VCaP (cell line): Measurements from ENCODE around the gene JAG2.
A peak's percentile ranks its signal among the peaks of the same experiment; 100 is the strongest.

Experiments
- H3K27ac ChIP-seq: fragments of 450-650 bp; 2 replicates; pipeline ENCODE4 v1.5.1; 2017
- TF ChIP-seq, protein P1 (sequence below): fragments of 450-650 bp; conservative IDR thresholded peaks from 2 replicates; pipeline ENCODE4 v1.5.1; 2017; ENCODE audit warnings: mild to moderate bottlenecking, moderate library complexity

Gene JAG2

DNA sequence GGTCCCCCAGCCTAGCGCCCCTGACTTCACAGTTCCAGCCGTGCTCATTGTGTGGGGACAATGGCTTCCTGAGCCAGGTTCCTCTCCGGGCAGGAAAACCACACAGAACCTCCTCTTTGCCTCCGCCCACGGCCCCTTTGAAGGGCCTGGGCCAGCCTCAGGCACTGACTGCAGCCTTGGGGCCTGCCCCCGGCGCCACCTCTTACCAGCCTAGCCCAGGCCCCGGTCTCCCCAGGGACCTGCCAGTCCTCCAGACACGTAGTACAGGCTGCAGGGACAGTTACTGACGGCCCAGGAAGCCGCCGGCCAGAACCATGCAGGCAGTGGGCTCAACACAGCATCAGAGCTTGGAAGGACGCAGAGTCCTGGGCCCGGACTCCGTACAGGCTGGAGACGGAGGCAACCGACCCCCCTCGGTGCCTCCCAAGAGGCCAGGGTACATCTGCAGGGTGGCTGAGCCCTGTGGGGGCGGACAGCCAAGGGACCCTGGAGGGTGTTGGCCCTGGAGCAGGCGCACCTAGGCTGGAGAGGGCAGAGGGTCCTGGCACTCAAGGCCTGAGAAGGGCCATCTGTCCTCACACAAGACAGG, 33.4 kb upstream of the JAG2 start:
- H3K27ac ChIP-seq: no peak overlapping the region
- TF ChIP-seq, protein P1, sequence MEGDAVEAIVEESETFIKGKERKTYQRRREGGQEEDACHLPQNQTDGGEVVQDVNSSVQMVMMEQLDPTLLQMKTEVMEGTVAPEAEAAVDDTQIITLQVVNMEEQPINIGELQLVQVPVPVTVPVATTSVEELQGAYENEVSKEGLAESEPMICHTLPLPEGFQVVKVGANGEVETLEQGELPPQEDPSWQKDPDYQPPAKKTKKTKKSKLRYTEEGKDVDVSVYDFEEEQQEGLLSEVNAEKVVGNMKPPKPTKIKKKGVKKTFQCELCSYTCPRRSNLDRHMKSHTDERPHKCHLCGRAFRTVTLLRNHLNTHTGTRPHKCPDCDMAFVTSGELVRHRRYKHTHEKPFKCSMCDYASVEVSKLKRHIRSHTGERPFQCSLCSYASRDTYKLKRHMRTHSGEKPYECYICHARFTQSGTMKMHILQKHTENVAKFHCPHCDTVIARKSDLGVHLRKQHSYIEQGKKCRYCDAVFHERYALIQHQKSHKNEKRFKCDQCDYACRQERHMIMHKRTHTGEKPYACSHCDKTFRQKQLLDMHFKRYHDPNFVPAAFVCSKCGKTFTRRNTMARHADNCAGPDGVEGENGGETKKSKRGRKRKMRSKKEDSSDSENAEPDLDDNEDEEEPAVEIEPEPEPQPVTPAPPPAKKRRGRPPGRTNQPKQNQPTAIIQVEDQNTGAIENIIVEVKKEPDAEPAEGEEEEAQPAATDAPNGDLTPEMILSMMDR: no peak

DNA sequence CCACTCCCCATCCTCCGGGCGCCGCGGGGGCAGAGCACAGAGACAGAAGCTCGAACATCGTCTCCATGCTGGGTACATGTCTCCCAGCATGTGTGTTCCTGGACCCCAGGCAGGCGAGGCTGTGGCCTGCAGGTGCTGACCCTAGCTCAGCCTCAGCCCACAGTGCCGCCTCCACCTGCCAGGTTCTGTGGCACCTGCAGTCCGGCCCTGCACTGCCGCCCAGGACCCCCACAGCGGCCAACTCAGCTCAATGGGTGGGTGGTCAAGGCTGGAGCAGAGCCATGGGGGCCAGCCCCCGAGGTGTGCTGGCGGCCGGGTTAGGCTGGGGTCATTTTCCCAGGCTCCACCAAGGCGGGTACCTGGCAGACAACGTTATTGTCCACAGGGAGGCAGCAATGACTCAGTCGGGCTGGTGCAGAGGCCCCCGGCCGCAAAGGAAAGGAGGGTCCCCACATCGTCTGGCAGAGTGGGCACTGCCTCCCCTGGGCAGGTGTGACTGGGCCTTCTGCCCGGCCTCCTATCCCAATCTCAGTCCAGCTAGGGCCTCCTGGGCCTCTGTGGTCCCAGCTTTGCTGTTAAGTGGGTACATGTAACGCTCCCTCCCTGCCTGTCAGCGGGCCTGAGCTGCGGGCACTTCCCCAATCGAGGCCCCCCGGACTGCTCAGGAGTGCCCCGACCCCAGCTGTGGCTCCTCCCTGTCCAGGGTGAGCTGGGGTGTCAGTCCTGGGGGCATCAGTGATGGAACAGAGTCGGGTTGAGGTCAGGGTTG, 32.8 kb upstream of the JAG2 start:
- H3K27ac ChIP-seq: no peak overlapping the region
- TF ChIP-seq, protein P1: peak; percentile 21

- H3K27ac ChIP-seq: no peak overlapping the region
- TF ChIP-seq, protein P1: no peak
Observed at GRCh38 chr14:105200641-105201040, 32.1 kb upstream of the JAG2 start.

- TF ChIP-seq, protein P1: no peak
- no peak overlapping the region for H3K27ac ChIP-seq
Observed at GRCh38 chr14:105200074-105200473, 31.5 kb upstream of the JAG2 start.

DNA sequence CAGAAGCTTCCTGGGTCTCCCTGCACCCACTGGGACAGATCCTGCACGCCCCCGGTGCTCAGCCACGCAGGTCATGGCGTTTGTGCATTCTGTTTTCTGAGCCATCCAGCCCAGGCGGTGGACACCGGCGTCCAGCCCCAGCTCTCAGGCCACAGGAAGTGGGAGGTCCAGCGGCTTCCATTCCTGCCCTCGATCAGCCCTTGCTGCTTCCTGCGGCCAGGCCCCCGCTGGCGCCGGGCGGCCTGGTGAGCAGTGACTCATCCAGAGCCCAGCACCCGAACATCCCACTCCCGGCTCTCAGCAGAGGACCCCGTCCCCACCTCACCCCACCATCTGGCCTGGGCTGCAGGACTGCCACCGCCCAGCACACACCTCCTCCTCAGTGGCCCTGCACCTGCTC, 30.5 kb upstream of the JAG2 start:
- TF ChIP-seq, protein P1: no peak
- no peak overlapping the region for H3K27ac ChIP-seq

GRCh38 chr14:105198588-105198987, 30.0 kb upstream of the JAG2 start:
- H3K27ac ChIP-seq: no peak overlapping the region
- TF ChIP-seq, protein P1: no peak

DNA sequence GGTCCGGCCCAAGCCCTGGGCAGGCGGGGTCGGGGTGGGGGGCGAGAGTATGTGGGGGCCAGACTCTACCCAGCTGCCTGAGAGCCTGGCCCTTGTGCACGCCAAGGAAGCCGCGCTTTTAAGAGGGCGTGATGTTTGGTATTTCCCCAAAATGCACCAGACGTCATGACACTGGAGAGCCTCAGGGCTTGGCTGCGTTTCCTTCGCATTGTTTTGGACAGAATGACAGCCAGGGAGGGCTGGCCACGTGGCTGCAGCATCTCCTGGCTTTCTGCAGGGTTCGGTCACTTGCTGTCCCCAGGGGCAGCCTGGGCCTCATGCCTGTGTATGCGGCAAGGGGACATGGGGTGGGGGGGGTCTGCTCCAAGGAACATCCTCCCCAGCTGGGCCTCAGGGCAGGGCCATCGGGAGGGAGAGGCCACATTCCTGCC, 28.6 kb upstream of the JAG2 start:
- TF ChIP-seq, protein P1: no peak
- H3K27ac ChIP-seq: no peak overlapping the region
